Stimulated activated naive B cell treated with anti-CD40 and anti-IgM and Interleukin-4, amounts not matched to agents 10 μg/mL and 1 μg/mL and 100 μg/mL, for 72 hours (primary cell): ENCODE measurements around the gene NNMT.

Source experiments
- ATAC-seq, 2 donors: fragments of 150-1000 bp; cut with Tn5 transposase; replicated peaks; 2 replicates each; pipeline ENCODE4 v1.10.0; 2021; ENCODE audit warnings: moderate library complexity in 1 of 2
- DNase-seq: peaks from one replicate; pipeline ENCODE4 v3.0.0; 2021
- H3K27ac Mint-ChIP-seq: one replicate; pipeline ENCODE4 v1.8.0; 2022; ENCODE audit warnings: mild to moderate bottlenecking, mixed read lengths
- H3K27me3 Mint-ChIP-seq, 2 donors: one replicate each; pipeline ENCODE4 v1.8.0; 2022; ENCODE audit warnings: mixed read lengths in 2 of 2
- H3K36me3 Mint-ChIP-seq, 2 donors: one replicate each; pipeline ENCODE4 v1.8.0; 2022; ENCODE audit warnings: mixed read lengths in 2 of 2, mild to moderate bottlenecking in 1 of 2
- H3K4me1 Mint-ChIP-seq, 2 donors: one replicate each; pipeline ENCODE4 v1.8.0; 2022; ENCODE audit warnings: mixed read lengths in 2 of 2, mild to moderate bottlenecking in 1 of 2
- H3K4me3 Mint-ChIP-seq, 2 donors: one replicate each; pipeline ENCODE4 v1.8.0; 2022; ENCODE audit warnings: mild to moderate bottlenecking in 2 of 2, mixed read lengths in 2 of 2, moderate library complexity in 1 of 2
- H3K9me3 Mint-ChIP-seq, 2 donors: one replicate each; pipeline ENCODE4 v1.8.0; 2022; ENCODE audit warnings: mixed read lengths in 2 of 2, mild to moderate bottlenecking in 1 of 2

NNMT gene

GRCh38 chr11:114258696-114259095, 37.5 kb upstream of the NNMT start:
- no peaks in the 10 kb centered on the region for H3K36me3 Mint-ChIP-seq
- DNase-seq = peak; percentile 20
- H3K9me3 Mint-ChIP-seq = no peaks in the 10 kb centered on the region
- H3K4me1 Mint-ChIP-seq = peaks cover 24 to 29% of the 10 kb centered on the region in 2 donors
- peak overlapping the region; percentile 83 for H3K27ac Mint-ChIP-seq
- peak; percentile 85 to 93 for ATAC-seq
- no peaks in the 10 kb centered on the region for H3K27me3 Mint-ChIP-seq
- H3K4me3 Mint-ChIP-seq = peak overlapping the region in 1 of 2 donors; percentile 1

DNA sequence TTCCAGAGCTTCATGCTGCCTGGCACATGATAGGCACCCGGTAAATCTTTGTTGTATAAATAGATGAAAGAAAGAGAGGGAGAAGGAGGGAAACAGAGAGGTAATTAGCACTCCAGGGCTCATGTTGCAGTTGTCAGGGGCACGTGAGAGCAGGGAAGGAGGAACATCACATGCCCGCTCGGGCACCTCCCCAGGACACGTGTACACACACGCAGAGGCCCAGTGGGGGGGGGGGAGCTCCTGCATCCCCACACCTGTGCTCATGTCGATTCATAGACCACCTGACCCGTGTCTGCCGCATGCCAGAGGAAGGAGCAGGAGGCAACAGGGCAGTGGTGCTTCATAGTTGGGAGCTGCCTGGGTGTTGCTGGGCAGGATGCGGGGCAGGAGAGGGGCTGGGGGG, 37.1 kb upstream of the NNMT start:
- no peaks in the 10 kb centered on the region for H3K9me3 Mint-ChIP-seq
- DNase-seq = no peak
- H3K36me3 Mint-ChIP-seq = no peaks in the 10 kb centered on the region
- H3K4me1 Mint-ChIP-seq = peaks cover 24 to 29% of the 10 kb centered on the region in 2 donors
- H3K27me3 Mint-ChIP-seq = no peaks in the 10 kb centered on the region
- peak overlapping the region; percentile 83 for H3K27ac Mint-ChIP-seq
- ATAC-seq = peak; percentile 18 to 20
- peak overlapping the region in 1 of 2 donors; percentile 1 for H3K4me3 Mint-ChIP-seq

- no peak for DNase-seq
- Mint-ChIP-seq H3K27me3 (no peaks in the 10 kb centered on the region), H3K9me3 (no peaks in the 10 kb centered on the region), H3K27ac (no peak overlapping the region), H3K36me3 (no peaks in the 10 kb centered on the region), H3K4me3 (no peak overlapping the region), H3K4me1 (peaks cover 24 to 29% of the 10 kb centered on the region in 2 donors)
- ATAC-seq = no peak
Measured at GRCh38 chr11:114259551-114259983, 36.6 kb upstream of the NNMT start.

DNA sequence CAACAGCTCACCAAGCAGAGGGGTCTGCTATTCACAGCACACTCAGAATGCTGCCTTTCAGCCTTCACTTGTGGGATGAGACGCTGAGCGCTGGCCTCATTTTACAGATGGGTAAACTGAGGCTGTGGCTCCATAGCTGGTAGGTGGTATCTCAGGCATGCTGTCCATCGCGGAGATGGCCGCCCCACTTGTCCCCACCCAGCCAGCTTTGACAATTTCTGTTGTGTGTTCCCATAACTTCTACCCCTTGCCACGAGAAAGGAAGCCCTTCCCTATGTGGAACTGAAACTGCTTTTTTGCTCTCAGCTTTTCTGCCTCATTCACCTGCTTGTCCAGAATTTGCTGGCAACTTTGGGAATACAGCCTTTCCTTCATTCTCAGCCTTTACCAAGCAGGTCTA, 36.1 kb upstream of the NNMT start:
- Mint-ChIP-seq H3K36me3 (no peaks in the 10 kb centered on the region), H3K9me3 (no peaks in the 10 kb centered on the region), H3K4me1 (peaks cover 23 to 29% of the 10 kb centered on the region in 2 donors), H3K27ac (no peak overlapping the region), H3K27me3 (no peaks in the 10 kb centered on the region), H3K4me3 (no peak overlapping the region)
- ATAC-seq = no peak
- DNase-seq = no peak

- no peaks in the 10 kb centered on the region for H3K9me3 Mint-ChIP-seq
- ATAC-seq (peak; percentile 13 to 35), DNase-seq (no peak)
- no peak overlapping the region for H3K4me3 Mint-ChIP-seq
- no peaks in the 10 kb centered on the region for H3K27me3 Mint-ChIP-seq
- peaks cover 23 to 29% of the 10 kb centered on the region in 2 donors for H3K4me1 Mint-ChIP-seq
- H3K36me3 Mint-ChIP-seq = no peaks in the 10 kb centered on the region
- no peak overlapping the region for H3K27ac Mint-ChIP-seq
Measured at GRCh38 chr11:114260483-114260882, 35.7 kb upstream of the NNMT start.

DNA sequence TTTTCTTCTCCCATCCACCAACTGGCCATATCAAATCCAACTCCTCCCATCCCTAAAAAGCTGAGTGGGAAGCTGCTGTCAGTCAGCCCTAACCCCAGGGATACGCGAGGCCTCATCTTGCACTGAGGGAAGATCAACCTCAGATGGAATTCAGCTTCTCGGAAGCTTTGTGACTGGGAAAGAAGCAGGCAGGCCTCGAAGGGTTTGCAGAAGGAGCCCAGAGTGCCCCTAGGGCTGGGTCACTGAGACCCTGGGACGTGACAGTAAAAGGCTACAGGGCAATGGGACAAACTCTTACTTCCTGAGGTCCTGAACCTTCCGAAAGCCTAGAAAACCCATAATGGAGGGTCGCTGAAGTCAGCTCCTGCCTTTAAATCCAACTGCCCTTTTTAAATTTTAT, 34.4 kb upstream of the NNMT start:
- Mint-ChIP-seq H3K4me3 (no peak overlapping the region), H3K27me3 (peaks cover 0 to 6% of the 10 kb centered on the region in 2 donors), H3K4me1 (peaks cover 23 to 29% of the 10 kb centered on the region in 2 donors), H3K9me3 (no peaks in the 10 kb centered on the region), H3K27ac (no peak overlapping the region), H3K36me3 (no peaks in the 10 kb centered on the region)
- no peak for DNase-seq
- ATAC-seq = no peak

- no peak overlapping the region for H3K27ac Mint-ChIP-seq
Measured at GRCh38 chr11:114262681-114263512, 33.3 kb upstream of the NNMT start.

DNA sequence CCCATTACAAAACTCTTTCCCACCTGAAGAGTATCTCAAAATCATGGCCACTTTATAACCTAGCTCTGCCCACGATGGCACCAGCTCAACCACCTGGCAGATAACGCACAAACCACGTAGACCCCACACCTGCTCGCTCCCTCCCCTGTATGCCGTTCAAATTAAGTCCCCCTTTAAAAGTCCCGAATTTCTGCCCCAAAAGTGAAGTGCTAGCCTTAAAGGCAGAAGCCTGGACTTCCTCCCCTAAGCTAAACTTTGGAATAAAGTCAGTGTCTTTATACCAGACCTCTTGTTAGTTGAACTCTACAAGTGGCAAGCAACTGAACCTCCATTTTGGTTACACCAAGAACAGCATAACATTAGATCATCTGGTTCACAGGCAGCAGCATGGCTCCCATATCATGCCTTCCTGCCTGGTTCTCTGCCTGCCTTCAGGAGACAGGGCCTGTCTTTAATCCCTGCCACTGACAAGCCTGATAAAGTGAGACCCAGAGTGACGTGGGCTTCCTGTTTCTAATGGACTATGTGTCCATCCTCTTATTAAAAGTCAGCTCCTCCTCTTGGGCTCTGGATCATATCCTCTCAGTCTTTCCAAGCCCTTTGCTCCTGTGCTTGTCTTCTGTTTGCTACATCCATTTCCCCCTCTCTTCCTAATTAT, 32.6 kb upstream of the NNMT start:
- ATAC-seq (no peak), DNase-seq (no peak)
- no peaks in the 10 kb centered on the region for H3K9me3 Mint-ChIP-seq
- H3K27me3 Mint-ChIP-seq = peaks cover 0 to 6% of the 10 kb centered on the region in 2 donors
- H3K36me3 Mint-ChIP-seq = no peaks in the 10 kb centered on the region
- peaks cover 19 to 25% of the 10 kb centered on the region in 2 donors for H3K4me1 Mint-ChIP-seq
- H3K4me3 Mint-ChIP-seq = no peak overlapping the region
- no peak overlapping the region for H3K27ac Mint-ChIP-seq

More at GRCh38 chr11:114262681-114263512, 33.3 kb upstream of the NNMT start:
- H3K4me1 Mint-ChIP-seq = peaks cover 23 to 29% of the 10 kb centered on the region in 2 donors
- DNase-seq (no peak), ATAC-seq (peak; percentile 41 to 56)
- H3K36me3 Mint-ChIP-seq = no peaks in the 10 kb centered on the region
- no peak overlapping the region for H3K4me3 Mint-ChIP-seq
- peaks cover 0 to 6% of the 10 kb centered on the region in 2 donors for H3K27me3 Mint-ChIP-seq
- no peaks in the 10 kb centered on the region for H3K9me3 Mint-ChIP-seq

DNA sequence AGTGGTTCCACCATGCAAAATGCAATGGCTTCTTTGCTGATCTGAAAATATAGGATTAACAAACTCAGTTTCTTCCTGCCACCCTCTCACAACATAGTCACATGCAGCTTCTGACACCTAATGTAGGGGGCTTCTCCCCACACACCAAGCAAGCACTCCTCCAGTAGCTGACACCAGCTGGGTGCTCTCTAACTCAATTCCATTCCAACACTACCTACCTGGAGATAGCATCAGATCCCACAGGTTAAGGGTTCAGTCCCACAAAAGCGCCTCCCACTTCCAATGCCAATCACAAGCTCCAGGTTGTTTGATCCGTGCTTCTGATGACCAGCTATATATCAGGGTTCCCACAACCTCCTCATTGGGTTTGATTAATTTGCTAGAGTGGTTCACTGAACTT, 31.8 kb upstream of the NNMT start:
- peaks cover 0 to 11% of the 10 kb centered on the region in 2 donors for H3K27me3 Mint-ChIP-seq

DNA sequence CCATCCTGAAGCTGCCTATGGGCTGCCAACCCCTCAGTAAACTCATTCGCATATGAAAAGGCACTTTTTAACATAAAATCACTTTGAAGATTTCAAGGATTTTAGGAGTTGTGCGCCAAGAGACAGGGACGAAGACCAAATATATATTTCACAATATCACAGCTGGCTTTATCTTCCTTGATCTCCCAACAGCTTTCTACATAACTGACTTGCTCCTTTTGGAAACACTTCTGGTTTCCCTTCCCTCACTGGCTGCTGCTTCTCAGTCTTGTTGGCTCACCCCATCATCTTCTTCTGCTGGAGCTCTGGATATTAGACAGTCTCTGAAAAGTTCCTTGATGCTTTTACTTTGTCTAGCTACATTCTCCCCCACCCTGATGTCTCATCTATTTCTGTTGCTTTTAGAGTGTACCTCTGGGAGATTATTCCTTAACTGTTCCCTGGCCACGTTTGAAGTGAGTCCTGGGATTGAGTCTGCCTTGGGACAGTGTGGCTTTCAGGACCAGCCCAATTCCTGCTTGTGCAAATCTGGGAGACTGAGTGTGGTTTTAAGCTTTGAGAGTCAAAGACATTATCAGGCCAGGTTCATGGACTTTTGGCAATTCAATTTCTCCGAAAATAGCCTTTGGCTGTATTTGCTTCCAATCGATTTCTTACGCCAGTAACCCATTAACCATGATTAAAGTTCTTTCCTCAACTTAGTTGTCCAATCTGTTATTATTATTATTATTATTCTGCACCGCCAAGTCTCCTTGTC, 30.9 kb upstream of the NNMT start:
- H3K4me1 Mint-ChIP-seq = peaks cover 5 to 9% of the 10 kb centered on the region in 2 donors
- DNase-seq (no peak), ATAC-seq (no peak)
- peaks cover 0 to 13% of the 10 kb centered on the region in 2 donors for H3K27me3 Mint-ChIP-seq
- no peaks in the 10 kb centered on the region for H3K9me3 Mint-ChIP-seq
- H3K27ac Mint-ChIP-seq = no peak overlapping the region
- H3K36me3 Mint-ChIP-seq = no peaks in the 10 kb centered on the region
- H3K4me3 Mint-ChIP-seq = no peak overlapping the region

More for the DNA sequence above, 31.8 kb upstream of the NNMT start:
- no peak overlapping the region for H3K4me3 Mint-ChIP-seq
- no peak for ATAC-seq
- DNase-seq = no peak
- H3K36me3 Mint-ChIP-seq = no peaks in the 10 kb centered on the region
- H3K4me1 Mint-ChIP-seq = peaks cover 13 to 18% of the 10 kb centered on the region in 2 donors
- no peaks in the 10 kb centered on the region for H3K9me3 Mint-ChIP-seq
- H3K27ac Mint-ChIP-seq = no peak overlapping the region

DNA sequence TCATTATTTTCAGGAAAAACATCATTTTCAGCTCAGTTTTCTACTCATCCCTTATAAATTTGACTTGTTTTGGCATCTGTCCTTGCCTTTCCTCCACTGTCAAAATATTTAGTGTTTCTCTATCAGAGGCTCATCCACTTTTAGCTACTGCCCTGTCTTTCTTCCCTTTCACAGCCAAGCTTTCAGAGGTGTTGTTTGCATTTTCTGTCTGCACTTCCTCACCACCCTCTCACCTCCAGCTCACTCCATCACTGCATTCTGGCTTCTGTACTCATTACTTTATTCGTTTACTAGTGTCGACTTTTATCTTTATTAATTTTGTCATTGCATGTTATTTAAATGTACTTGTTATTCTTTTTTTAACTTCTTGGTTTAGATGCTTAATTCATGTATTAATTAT, 26.7 kb upstream of the NNMT start:
- Mint-ChIP-seq H3K27me3 (peaks cover 29 to 50% of the 10 kb centered on the region in 2 donors), H3K9me3 (no peaks in the 10 kb centered on the region), H3K4me3 (no peak overlapping the region), H3K27ac (no peak overlapping the region), H3K4me1 (no peaks in the 10 kb centered on the region), H3K36me3 (no peaks in the 10 kb centered on the region)
- DNase-seq (no peak), ATAC-seq (no peak)

GRCh38 chr11:114270531-114271270, 25.5 kb upstream of the NNMT start:
- ATAC-seq = no peak
- H3K36me3 Mint-ChIP-seq = no peaks in the 10 kb centered on the region
- H3K4me3 Mint-ChIP-seq = no peak overlapping the region
- DNase-seq = no peak
- H3K27me3 Mint-ChIP-seq = peaks cover 36 to 59% of the 10 kb centered on the region in 2 donors
- no peak overlapping the region for H3K27ac Mint-ChIP-seq
- no peaks in the 10 kb centered on the region for H3K4me1 Mint-ChIP-seq
- H3K9me3 Mint-ChIP-seq = no peaks in the 10 kb centered on the region

- no peaks in the 10 kb centered on the region for H3K36me3 Mint-ChIP-seq
- no peak overlapping the region for H3K27ac Mint-ChIP-seq
- no peak for DNase-seq
- peaks cover 36 to 57% of the 10 kb centered on the region in 2 donors for H3K27me3 Mint-ChIP-seq
- no peaks in the 10 kb centered on the region for H3K9me3 Mint-ChIP-seq
- no peaks in the 10 kb centered on the region for H3K4me1 Mint-ChIP-seq
- ATAC-seq = no peak
- no peak overlapping the region for H3K4me3 Mint-ChIP-seq
Measured at GRCh38 chr11:114271316-114271715, 24.9 kb upstream of the NNMT start.

DNA sequence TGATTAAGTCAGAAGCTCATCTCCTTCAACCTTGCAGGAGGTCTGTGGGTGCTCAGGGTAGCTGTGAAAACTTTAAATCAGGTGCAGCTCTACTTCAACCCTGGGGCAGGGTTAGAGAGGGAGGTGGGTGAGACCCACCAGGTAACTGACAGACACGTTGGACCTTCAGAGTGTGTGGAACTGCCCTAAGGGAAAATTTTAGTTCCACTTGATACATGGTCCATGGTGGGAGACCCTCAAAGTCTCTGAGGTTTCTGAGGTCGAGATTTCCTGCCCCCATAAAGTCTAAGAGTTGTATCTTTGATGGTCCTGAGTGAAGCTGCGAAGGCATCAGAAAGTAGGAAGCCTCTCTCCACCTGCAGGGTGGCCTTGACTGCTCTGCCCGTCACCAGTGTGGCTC, 23.9 kb upstream of the NNMT start:
- ATAC-seq = no peak

More for the DNA sequence above, 23.9 kb upstream of the NNMT start:
- Mint-ChIP-seq H3K27ac (no peak overlapping the region), H3K4me1 (no peaks in the 10 kb centered on the region), H3K9me3 (no peaks in the 10 kb centered on the region), H3K4me3 (no peak overlapping the region), H3K27me3 (peaks cover 38 to 61% of the 10 kb centered on the region in 2 donors), H3K36me3 (no peaks in the 10 kb centered on the region)
- DNase-seq = no peak
